A549 (cell line): Measurements from ENCODE around the gene XRCC3.

Experiments
- BHLHE40 ChIP-seq: IDR thresholded peaks from 2 replicates; pipeline ENCODE4 v1.6.1; 2012; ENCODE audit warnings: low read depth, low read length, inconsistent platforms
- CBX2 ChIP-seq: fragments of 200-600 bp; sonication (generic); IDR thresholded peaks from 2 replicates; pipeline ENCODE4 v1.6.1; 2016; ENCODE audit warnings: low read depth, mild to moderate bottlenecking, borderline replicate concordance
- CTCF ChIP-seq: fragments of >200 bp; sonication (Bioruptor Twin); formaldehyde crosslinking; IDR thresholded peaks from 3 replicates; pipeline ENCODE4 v1.5.1; 2016
- EHF ChIP-seq: fragments of 250-450 bp; sonication (Bioruptor Pico); IDR thresholded peaks from 2 replicates; pipeline ENCODE4 v1.5.0; 2020; ENCODE audit warnings: mild to moderate bottlenecking
- MAX ChIP-seq: IDR thresholded peaks from 2 replicates; pipeline ENCODE4 v1.6.1; 2012
- MAZ ChIP-seq: fragments of 150-350 bp; IDR thresholded peaks from 2 replicates; pipeline ENCODE4 v1.6.1; 2014; ENCODE audit warnings: antibody characterized with exemption, low read depth, low read length, borderline replicate concordance
- POLR2A ChIP-seq: IDR thresholded peaks from 2 replicates; pipeline ENCODE4 v1.6.1; 2012; ENCODE audit warnings: mild to moderate bottlenecking, low read length
- RAD21 ChIP-seq, 2 experiments: fragments of >200 bp in 1 of 2; sonication (Bioruptor Twin) in 1 of 2; formaldehyde crosslinking in 1 of 2; IDR thresholded peaks in 1 of 2; conservative IDR thresholded peaks in 1 of 2; 2 replicates in 1 of 2; 3 replicates in 1 of 2; pipeline ENCODE4 v1.6.1; 2012 to 2018; ENCODE audit warnings: inconsistent platforms in 1 of 2
- RNF2 ChIP-seq: fragments of 200-600 bp; sonication (generic); IDR thresholded peaks from 2 replicates; pipeline ENCODE4 v1.6.1; 2016; ENCODE audit warnings: low read depth, mild to moderate bottlenecking, antibody characterized with exemption, moderate library complexity, borderline replicate concordance
- SMC3 ChIP-seq: fragments of >200 bp; sonication (Bioruptor Twin); formaldehyde crosslinking; IDR thresholded peaks from 3 replicates; pipeline ENCODE4 v1.6.1; 2018; ENCODE audit warnings: inconsistent platforms

- TF ChIP-seq EHF (CRISPR knock-in tag) (no peak), MAX (no peak), MAZ (no peak), SMC3 (no peak), CTCF (no peak), RAD21 (conservative IDR thresholded peaks at IDR 0.05 in 1 of 2, IDR thresholded peaks at IDR 0.05 in 1 of 2) (no peak), CBX2 (no peak), BHLHE40 (no peak), POLR2A (no peak), RNF2 (no peak)
Measured at GRCh38 chr14:103693515-103693914, 21.7 kb downstream of the XRCC3 start.
